GM15510 (cell line): ENCODE results near the gene FKBP1A.

Experiments
- POLR2A ChIP-seq: IDR thresholded peaks from 3 replicates; pipeline ENCODE4 v1.6.1; 2011; ENCODE audit warnings: borderline replicate concordance; ENCODE audit not compliant: insufficient read length; ENCODE audit errors: extremely low read depth

FKBP1A gene

DNA sequence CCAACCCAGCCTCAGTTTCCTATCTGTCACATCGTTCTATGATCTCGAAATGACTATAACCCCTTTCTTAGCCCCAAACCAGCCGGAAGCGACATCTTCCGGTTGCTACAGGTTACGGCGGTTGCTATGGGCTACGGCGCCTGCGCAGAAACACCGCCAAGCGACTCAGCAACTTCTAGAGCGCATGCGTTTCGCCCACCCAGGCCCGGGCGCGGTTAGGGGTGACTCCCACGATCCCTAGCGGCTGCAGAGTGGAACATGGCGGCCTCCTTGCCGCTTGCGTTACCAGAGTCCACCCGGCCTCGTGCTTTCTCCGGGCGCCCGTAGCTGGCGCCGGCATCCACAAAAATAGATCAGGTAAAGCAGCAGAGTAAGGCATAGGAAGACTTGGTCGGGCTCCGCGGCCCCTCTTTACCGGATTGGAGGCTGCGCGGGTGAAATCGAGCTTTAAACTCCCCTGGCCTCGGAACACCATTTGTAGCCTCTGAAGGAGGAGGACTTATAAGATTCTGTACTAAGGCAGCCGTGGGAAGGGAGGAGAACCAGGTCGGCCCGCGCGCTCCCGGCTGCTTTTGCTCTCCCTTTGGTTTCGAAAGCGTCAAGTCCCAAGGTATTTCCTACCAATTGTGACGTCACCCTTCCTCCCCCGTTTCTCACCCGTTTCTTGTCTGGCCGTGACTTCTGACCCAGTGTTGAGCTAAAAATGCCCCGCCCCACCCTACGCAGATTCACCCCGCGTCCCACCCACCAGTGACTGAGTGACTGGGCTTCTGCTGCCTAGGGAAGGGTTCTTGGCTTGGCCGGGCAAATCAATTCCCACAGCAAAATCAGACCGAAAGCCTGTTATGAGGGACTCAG, 67.5 kb downstream of the FKBP1A start:
- TF ChIP-seq POLR2A = peak; percentile 95

DNA sequence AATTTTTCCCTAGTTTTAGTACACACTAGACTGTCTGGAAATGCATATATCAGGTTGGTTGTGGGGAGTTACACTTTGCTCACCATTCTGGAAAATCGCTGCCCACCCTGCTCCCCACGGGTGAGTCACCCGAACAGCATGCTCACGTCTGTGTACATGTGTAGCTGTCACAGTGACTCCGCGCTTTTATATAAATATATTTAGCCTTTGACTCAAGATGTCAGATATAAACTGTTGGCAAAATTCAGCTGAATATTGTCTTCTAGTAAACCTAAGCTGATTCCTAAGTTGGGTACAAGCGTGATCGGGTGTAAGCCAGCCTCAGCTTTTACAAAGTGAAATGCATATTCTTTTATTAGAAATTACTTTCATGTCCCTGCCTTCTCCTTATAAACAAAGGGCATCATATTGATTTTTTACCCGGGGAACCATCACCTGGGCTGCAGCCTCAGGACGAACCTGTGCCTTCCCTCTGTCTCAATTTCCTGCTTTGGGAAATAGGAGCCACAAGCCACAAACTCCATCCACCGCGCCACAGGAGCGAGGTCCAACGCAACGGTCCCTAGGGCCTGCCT, 68.2 kb downstream of the FKBP1A start:
- TF ChIP-seq POLR2A = no peak

- no peak for TF ChIP-seq POLR2A
Observed at GRCh38 chr20:1323830-1324597, 68.8 kb downstream of the FKBP1A start.

- no peak for TF ChIP-seq POLR2A
Observed at GRCh38 chr20:1323256-1323655, 69.6 kb downstream of the FKBP1A start.

GRCh38 chr20:1322511-1323245, 70.2 kb downstream of the FKBP1A start:
- no peak for TF ChIP-seq POLR2A

- TF ChIP-seq POLR2A = no peak
Observed at GRCh38 chr20:1321654-1321939, 71.3 kb downstream of the FKBP1A start.

DNA sequence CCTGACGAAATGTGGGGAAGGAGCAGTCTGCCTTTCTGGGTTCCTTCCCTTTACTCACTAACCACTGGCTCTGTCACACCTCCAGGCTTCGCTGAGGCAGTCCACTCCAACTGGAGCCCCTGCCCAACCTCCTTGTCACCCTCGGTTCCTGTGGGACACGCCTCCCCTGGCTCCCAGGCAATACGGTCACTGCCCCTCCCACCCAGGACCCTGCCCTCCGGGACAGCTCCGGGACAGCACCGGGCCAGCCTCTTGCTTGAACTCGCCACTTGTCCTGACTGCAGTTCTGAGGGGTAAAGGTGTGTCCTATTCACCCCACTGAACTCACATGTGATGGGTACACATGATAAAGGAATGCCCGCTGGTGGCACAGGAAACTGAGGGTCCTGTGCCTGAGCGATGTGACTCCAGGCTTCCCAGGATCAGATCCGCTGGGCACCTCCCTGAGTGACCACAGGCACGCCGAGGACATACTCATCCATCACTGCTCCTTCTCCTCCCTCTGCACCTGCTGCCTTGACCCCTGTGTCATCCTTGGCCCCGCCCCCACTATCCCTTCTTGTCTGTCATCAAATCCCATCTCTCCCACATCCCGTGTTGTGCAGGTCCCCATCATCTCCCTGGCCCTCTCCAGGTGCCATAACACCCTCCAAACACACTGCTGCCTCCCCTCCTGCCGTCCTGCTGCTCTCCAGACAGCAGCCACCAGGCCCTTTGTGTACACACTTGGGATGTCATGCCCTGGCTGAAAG, 71.8 kb downstream of the FKBP1A start:
- TF ChIP-seq POLR2A = no peak

DNA sequence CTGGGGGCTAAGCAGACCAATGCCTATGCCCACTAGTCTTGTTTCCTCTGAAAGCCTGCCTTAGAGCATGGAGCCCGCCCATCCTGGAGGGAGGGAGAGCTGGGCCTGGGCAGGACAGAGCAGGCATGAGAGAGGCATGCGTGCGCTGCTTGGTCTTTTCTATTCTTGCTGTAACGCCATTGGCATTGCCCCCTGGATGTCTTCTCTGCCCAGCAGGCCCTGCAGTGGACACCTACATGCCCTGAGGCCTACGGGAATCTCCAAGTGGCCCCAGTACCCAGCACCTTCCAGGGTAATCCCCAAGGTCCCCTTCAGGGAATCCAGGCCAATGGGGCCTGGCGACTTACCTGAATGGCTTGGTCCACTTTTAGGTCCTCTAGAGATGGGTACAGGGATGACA, 72.8 kb downstream of the FKBP1A start:
- TF ChIP-seq POLR2A = no peak

DNA sequence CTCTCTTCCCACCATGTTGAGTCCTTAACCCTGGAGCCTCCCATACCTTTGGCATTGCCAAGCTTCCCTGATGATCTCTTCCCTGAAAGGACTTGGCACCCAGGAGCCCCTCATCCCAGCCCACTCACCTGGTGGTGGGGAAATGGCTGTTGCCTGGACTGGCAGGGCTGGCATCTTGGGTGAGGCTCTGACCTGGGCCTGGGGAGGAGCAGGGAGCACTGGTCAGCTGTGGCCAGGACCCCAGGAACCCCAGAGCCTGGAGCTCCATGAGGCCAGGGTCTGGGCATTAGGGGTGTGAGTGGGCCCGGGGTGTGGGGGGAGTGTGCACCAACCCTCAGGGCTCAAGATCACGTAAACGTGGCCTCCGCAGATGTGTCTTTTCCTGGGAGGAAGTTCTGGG, 73.4 kb downstream of the FKBP1A start:
- no peak for TF ChIP-seq POLR2A

GRCh38 chr20:1319051-1319450, 73.8 kb downstream of the FKBP1A start:
- TF ChIP-seq POLR2A = no peak
